ENCODE measurements around the gene EPC1.

GRCh38 chr10:32362571-32362970, 15.6 kb upstream of the EPC1 start:
- TF ChIP-seq CTCF (IDR thresholded peaks at IDR 0.05) (no peak), POLR2A (IDR thresholded peaks at IDR 0.05) (no peak), EP300 (IDR thresholded peaks at IDR 0.05; ENCODE audit: low read depth) (no peak)
